Prostate gland (tissue), 2 donors: Measurements from ENCODE around the gene SMG6.

Experiments used
- POLR2A ChIP-seq: fragments of 450-650 bp; IDR thresholded peaks from one replicate; pipeline ENCODE4 v1.6.1; 2016; ENCODE audit warnings: antibody characterized with exemption, mild to moderate bottlenecking
- TF ChIP-seq, protein P1 (sequence below), 4 experiments: fragments of 200-600 bp in 2 of 4; fragments of 450-650 bp in 2 of 4; sonication (generic) in 2 of 4; IDR thresholded peaks; 1 replicate in 3 of 4; 2 replicates in 1 of 4; pipeline ENCODE4 v1.5.1; 2016 to 2019; ENCODE audit warnings: antibody characterized with exemption in 4 of 4, mild to moderate bottlenecking in 2 of 4, moderate library complexity in 2 of 4

DNA sequence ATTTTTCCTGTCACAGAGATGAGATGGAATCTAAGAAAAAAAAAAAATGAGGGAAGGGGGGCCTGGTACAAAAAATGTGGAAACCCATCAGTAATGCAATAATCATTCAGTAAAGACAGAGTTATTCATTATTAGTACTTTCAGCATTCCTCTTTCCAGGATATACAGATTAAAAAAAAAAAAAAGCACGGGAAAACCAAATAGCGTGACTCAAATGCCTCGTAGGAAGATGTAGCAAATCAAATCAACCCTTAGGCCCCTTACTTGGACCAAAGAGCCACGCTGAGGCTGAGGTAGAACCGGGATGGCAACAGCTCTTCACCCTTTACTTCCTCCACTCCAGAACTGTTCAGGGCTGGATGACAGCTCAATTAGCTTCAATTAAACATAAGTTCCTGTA lies 52.5 kb downstream of the SMG6 start:
- TF ChIP-seq, protein P1, sequence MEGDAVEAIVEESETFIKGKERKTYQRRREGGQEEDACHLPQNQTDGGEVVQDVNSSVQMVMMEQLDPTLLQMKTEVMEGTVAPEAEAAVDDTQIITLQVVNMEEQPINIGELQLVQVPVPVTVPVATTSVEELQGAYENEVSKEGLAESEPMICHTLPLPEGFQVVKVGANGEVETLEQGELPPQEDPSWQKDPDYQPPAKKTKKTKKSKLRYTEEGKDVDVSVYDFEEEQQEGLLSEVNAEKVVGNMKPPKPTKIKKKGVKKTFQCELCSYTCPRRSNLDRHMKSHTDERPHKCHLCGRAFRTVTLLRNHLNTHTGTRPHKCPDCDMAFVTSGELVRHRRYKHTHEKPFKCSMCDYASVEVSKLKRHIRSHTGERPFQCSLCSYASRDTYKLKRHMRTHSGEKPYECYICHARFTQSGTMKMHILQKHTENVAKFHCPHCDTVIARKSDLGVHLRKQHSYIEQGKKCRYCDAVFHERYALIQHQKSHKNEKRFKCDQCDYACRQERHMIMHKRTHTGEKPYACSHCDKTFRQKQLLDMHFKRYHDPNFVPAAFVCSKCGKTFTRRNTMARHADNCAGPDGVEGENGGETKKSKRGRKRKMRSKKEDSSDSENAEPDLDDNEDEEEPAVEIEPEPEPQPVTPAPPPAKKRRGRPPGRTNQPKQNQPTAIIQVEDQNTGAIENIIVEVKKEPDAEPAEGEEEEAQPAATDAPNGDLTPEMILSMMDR (IDR thresholded peaks at IDR 0.05), result no peak
- TF ChIP-seq POLR2A, result no peak
